H1 (cell line): ENCODE data around the gene DCDC2C.

Experiments
- CBX8 ChIP-seq: fragments of 300-800, 300-1000 bp; sonication (generic); IDR thresholded peaks from 2 replicates; pipeline ENCODE4 v1.7.1; 2016; ENCODE audit warnings: low read depth, low read length, borderline replicate concordance
- EZH2 ChIP-seq: fragments of 200-600 bp; sonication (generic); IDR thresholded peaks from 2 replicates; pipeline ENCODE4 v1.7.1; 2012; ENCODE audit warnings: low read depth, mild to moderate bottlenecking, moderate library complexity, low read length, inconsistent platforms; ENCODE audit not compliant: severe bottlenecking
- GABPA ChIP-seq: IDR thresholded peaks from 2 replicates; pipeline ENCODE4 v1.6.1; 2011; ENCODE audit warnings: mild to moderate bottlenecking, low read length, moderate library complexity, borderline replicate concordance; ENCODE audit not compliant: insufficient read depth
- NRF1 ChIP-seq: IDR thresholded peaks from 2 replicates; pipeline ENCODE4 v1.6.1; 2011; ENCODE audit warnings: mild to moderate bottlenecking, low read depth, low read length, improper control_type of control experiment
- POLR2A ChIP-seq, 2 experiments: IDR thresholded peaks; 1 replicate in 1 of 2; 2 replicates in 1 of 2; pipeline ENCODE4 v1.6.1; 2011; ENCODE audit warnings: low read depth in 2 of 2, low read length in 2 of 2, mild to moderate bottlenecking in 2 of 2; ENCODE audit errors: control extremely low read depth in 1 of 2
- POLR2AphosphoS5 ChIP-seq: IDR thresholded peaks from 2 replicates; pipeline ENCODE4 v1.6.1; 2011; ENCODE audit warnings: low read depth, low read length
- RXRA ChIP-seq: IDR thresholded peaks from 2 replicates; pipeline ENCODE4 v1.6.1; 2011; ENCODE audit warnings: low read depth, mild to moderate bottlenecking, low read length, moderate library complexity; ENCODE audit not compliant: insufficient read depth
- SP1 ChIP-seq: IDR thresholded peaks from 2 replicates; pipeline ENCODE4 v1.6.1; 2011; ENCODE audit warnings: low read depth, low read length
- SP2 ChIP-seq: IDR thresholded peaks from 2 replicates; pipeline ENCODE4 v1.6.1; 2012; ENCODE audit warnings: mild to moderate bottlenecking, low read length, inconsistent platforms
- TAF1 ChIP-seq: IDR thresholded peaks from 2 replicates; pipeline ENCODE4 v1.6.1; 2011; ENCODE audit warnings: mild to moderate bottlenecking, low read depth, low read length
- ZNF274 ChIP-seq: IDR thresholded peaks from 2 replicates; pipeline ENCODE4 v1.7.0; 2012; ENCODE audit warnings: low read length, borderline replicate concordance; ENCODE audit errors: extremely low read depth
- TF ChIP-seq, protein P1 (sequence below), 3 experiments: IDR thresholded peaks; 1 replicate in 2 of 3; 2 replicates in 1 of 3; pipeline versions ENCODE4 v1.5.1 to v1.6.1; 2011; ENCODE audit warnings: low read length in 3 of 3, mild to moderate bottlenecking in 3 of 3, inconsistent platforms in 2 of 3, low read depth in 1 of 3, moderate library complexity in 1 of 3; ENCODE audit not compliant: insufficient read depth in 1 of 3; ENCODE audit errors: control extremely low read depth in 1 of 3
- TF ChIP-seq, protein P2 (sequence below): IDR thresholded peaks from 2 replicates; pipeline ENCODE4 v1.6.1; 2012; ENCODE audit warnings: inconsistent platforms
- TF ChIP-seq, protein P3 (sequence below): IDR thresholded peaks from 2 replicates; pipeline ENCODE4 v1.6.1; 2011; ENCODE audit warnings: low read length, improper control_type of control experiment

DNA sequence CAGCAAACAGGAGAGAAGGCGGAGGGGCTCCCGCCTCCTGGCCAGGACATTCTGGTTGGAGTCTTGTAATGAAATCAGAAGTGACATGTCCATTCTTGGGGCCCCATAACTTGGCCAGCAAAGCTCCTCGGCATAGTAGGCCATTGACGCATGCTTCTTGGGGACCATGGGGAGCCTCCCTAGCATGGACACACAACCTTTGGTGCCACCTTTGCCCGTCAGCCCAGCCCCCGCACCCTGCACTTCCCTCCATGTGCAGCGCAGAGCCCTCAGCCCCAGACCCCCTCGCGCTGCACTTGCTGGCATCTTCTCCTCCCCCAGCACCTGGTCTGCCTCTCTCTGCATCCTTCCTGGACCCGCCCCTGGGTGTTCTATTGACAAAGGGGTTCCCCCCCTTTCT is 23.1 kb downstream of the DCDC2C start:
- TF ChIP-seq, protein P1, sequence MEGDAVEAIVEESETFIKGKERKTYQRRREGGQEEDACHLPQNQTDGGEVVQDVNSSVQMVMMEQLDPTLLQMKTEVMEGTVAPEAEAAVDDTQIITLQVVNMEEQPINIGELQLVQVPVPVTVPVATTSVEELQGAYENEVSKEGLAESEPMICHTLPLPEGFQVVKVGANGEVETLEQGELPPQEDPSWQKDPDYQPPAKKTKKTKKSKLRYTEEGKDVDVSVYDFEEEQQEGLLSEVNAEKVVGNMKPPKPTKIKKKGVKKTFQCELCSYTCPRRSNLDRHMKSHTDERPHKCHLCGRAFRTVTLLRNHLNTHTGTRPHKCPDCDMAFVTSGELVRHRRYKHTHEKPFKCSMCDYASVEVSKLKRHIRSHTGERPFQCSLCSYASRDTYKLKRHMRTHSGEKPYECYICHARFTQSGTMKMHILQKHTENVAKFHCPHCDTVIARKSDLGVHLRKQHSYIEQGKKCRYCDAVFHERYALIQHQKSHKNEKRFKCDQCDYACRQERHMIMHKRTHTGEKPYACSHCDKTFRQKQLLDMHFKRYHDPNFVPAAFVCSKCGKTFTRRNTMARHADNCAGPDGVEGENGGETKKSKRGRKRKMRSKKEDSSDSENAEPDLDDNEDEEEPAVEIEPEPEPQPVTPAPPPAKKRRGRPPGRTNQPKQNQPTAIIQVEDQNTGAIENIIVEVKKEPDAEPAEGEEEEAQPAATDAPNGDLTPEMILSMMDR (IDR thresholded peaks at IDR 0.05; ENCODE audit: control extremely low read depth in 1 of 3, insufficient read depth in 1 of 3, low read depth in 1 of 3, low read length in 3 of 3), result no peak
- TF ChIP-seq POLR2A (IDR thresholded peaks at IDR 0.05; ENCODE audit: control extremely low read depth in 1 of 2, low read depth in 2 of 2, low read length in 2 of 2) (no peak), RXRA (no peak), GABPA (no peak), SP1 (no peak), SP2 (no peak), TAF1 (no peak), EZH2 (no peak), NRF1 (no peak), POLR2AphosphoS5 (no peak), ZNF274 (no peak), CBX8 (no peak)
- TF ChIP-seq, protein P2, sequence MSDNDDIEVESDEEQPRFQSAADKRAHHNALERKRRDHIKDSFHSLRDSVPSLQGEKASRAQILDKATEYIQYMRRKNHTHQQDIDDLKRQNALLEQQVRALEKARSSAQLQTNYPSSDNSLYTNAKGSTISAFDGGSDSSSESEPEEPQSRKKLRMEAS, result no peak
- TF ChIP-seq, protein P3, sequence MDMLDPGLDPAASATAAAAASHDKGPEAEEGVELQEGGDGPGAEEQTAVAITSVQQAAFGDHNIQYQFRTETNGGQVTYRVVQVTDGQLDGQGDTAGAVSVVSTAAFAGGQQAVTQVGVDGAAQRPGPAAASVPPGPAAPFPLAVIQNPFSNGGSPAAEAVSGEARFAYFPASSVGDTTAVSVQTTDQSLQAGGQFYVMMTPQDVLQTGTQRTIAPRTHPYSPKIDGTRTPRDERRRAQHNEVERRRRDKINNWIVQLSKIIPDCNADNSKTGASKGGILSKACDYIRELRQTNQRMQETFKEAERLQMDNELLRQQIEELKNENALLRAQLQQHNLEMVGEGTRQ, result no peak
